ENCODE results near the gene KHDC3L. TPM values are rescaled to one million over a fixed set of nuclear protein-coding genes. Genes with fewer than 3 reads are reported as not detected.
"Not testable (repeated sequence)": the region's sequence is repeated elsewhere in the genome, so short reads cannot be mapped to it uniquely, and the experiment has no call there.

Gene KHDC3L
- total RNA-seq, 4 donors from 2014 or later, result not detected

DNA sequence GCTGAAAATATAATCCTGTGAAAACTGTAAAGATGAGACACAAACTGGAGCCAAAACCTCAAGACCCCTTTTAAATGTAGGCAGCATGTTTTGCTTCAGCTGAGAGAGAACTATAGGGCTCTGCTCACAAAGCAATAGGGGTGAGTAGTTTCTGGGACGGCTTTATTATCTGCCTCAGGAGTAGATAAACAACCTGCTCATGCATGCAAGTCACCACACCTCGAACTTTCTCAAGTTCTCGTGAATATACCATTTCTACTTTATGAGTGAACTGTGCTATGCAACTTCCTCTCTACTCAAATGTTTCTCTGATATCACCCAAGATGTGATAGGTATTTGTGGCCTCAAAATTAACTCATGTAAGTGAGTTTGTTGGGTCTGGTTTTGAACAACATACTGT is 14.8 kb downstream of the KHDC3L start:
- no peak for DNase-seq (ENCODE audit: low spot score in 2 of 2)
- TF ChIP-seq POLR2A (IDR thresholded peaks at IDR 0.05) (no peak), CTCF (IDR thresholded peaks at IDR 0.05) (no peak), EP300 (IDR thresholded peaks at IDR 0.05) (no peak)
- no peaks in the 10 kb centered on the region for H3K4me1 ChIP-seq
- peaks cover 0 to 13% (median 0%) of the 10 kb centered on the region in 4 donors for H3K9me3 ChIP-seq
- no peaks in the 10 kb centered on the region for H3K27me3 ChIP-seq
- no peak overlapping the region for H3K4me3 ChIP-seq
- WGBS, 2 donors, result 69 to 76% methylated on average over 3 of the region's 3 CpGs
- no peaks in the 10 kb centered on the region for H3K36me3 ChIP-seq
- no peak overlapping the region for H3K27ac ChIP-seq

DNA sequence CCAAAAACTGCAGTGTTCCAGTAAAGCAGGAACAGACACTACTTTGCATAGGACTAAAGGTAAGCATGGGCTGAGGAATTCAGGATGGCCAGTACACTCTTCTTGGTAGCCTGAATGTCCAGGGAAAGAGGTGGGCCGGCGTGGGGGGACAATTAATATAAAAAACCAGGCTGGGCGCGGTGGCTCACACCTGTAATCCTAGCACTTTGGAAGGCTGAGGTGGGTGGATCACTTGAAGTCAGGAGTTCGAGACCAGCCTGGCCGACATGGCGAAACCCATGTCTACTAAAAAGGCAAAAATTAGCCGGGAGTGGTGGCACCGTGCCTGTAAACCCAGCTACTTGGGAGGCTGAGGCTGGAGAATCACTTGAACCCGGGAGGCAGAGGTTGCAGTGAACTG is 19.1 kb downstream of the KHDC3L start:
- not testable (repeated sequence) for H3K36me3 ChIP-seq; H3K27ac ChIP-seq; H3K4me3 ChIP-seq; H3K4me1 ChIP-seq; H3K27me3 ChIP-seq; H3K9me3 ChIP-seq; DNase-seq (ENCODE audit: low spot score in 2 of 2)
- WGBS, 2 donors, result 92 to 93% methylated on average over 10 of the region's 10 CpGs

- Histone ChIP-seq H3K27me3 (no peaks in the 10 kb centered on the region), H3K4me3 (no peak overlapping the region), H3K9me3 (no peaks in the 10 kb centered on the region), H3K27ac (no peak overlapping the region), H3K36me3 (no peaks in the 10 kb centered on the region), H3K4me1 (no peaks in the 10 kb centered on the region)
- 91 to 95% methylated on average over 6 of the region's 6 CpGs for WGBS, 2 donors
- no peak for TF ChIP-seq CTCF (IDR thresholded peaks at IDR 0.05)
- TF ChIP-seq POLR2A (IDR thresholded peaks at IDR 0.05), result no peak
- TF ChIP-seq EP300 (IDR thresholded peaks at IDR 0.05), result no peak
- DNase-seq (ENCODE audit: low spot score in 2 of 2), result no peak
These were observed 20.1 kb downstream of the KHDC3L start for GRCh38 chr6:73382462-73383113.

- H3K27ac ChIP-seq, result peak overlapping the region in 1 of 4 donors; percentile 78
- no peaks in the 10 kb centered on the region for H3K36me3 ChIP-seq
- no peak for DNase-seq (ENCODE audit: low spot score in 2 of 2)
- TF ChIP-seq EP300 (IDR thresholded peaks at IDR 0.05), result no peak
- H3K4me3 ChIP-seq, result peak overlapping the region; percentile 30 to 58 (median 48)
- H3K27me3 ChIP-seq, result no peaks in the 10 kb centered on the region
- no peaks in the 10 kb centered on the region for H3K9me3 ChIP-seq
- H3K4me1 ChIP-seq, result peaks cover 0 to 7% (median 0%) of the 10 kb centered on the region in 4 donors
- WGBS, 2 donors, result 38 to 40% methylated on average over 4 of the region's 4 CpGs
These were observed 26.0 kb downstream of the KHDC3L start for GRCh38 chr6:73388433-73388799.

DNA sequence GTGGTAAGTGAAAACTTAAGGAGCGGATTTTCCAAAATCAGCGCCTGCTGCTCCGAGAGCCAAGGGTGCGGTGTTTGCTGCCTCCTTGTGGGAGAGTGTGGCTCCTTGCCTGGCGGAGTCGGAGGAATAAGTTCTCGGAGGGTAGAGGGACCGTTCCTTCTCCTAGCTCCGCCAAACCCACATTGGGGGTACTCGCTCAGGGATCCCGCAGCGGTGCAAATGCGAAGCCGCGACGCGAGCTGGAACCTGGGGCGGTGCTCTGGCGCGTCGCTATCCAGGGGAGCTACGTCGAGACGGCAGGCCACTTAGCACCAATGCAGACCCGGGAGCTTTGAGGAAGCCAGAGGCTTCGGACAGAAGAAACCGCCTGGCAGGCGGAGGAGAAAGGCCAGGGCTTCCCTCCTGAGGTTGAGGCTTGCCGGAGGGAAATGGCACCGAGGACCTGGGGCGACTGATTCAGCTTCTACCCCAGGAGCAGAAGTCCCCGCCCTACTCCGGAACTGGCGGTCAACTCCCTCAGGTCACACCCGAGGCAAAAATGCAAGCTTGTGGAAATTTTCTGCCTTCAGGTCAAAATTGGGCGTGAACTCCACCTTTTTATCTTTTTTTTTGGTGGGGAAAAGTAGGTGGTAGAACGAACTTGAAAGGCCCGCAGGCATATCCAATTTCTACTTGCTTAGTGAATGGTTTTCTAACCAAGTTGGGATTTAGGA is 26.5 kb downstream of the KHDC3L start:
- peak in 1 of 2 donors; percentile 36 for DNase-seq (ENCODE audit: low spot score in 2 of 2)
- TF ChIP-seq POLR2A (IDR thresholded peaks at IDR 0.05) (no peak), EP300 (IDR thresholded peaks at IDR 0.05) (no peak), CTCF (IDR thresholded peaks at IDR 0.05) (peak; percentile 27 to 57 (median 47))
- H3K4me3 ChIP-seq, result peak overlapping the region; percentile 30 to 58 (median 48)

DNA sequence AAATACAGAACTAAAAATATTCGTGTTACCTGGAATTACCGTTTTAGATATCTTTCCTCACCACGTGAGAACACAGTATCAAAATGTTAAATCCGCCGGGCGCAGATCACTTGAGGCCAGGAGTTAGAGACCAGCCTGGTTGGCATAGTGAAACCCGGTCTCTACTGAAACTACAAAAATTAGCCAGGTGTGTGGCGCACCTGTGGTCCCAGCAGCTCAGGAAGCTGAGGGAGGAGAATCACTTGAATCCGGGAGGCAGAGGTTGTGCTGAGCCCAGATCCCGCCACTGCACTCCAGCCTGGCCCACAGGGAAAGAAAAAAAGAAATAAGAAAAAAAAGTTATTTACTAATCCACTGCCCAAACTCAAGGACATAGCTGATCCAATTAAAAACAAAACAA is 27.4 kb downstream of the KHDC3L start:
- H3K27ac ChIP-seq, result no peak overlapping the region
- H3K9me3 ChIP-seq, result no peaks in the 10 kb centered on the region
- H3K27me3 ChIP-seq, result no peaks in the 10 kb centered on the region
- no peak for TF ChIP-seq CTCF (IDR thresholded peaks at IDR 0.05)
- no peak for TF ChIP-seq EP300 (IDR thresholded peaks at IDR 0.05)
- no peak for TF ChIP-seq POLR2A (IDR thresholded peaks at IDR 0.05)
- peaks cover 0 to 7% (median 0%) of the 10 kb centered on the region in 4 donors for H3K4me1 ChIP-seq
- no peak overlapping the region for H3K4me3 ChIP-seq
- no peaks in the 10 kb centered on the region for H3K36me3 ChIP-seq
- WGBS, 2 donors, result 92 to 94% methylated on average over 10 of the region's 10 CpGs
- DNase-seq (ENCODE audit: low spot score in 2 of 2), result no peak

More for the DNA sequence above, 26.5 kb downstream of the KHDC3L start:
- peak overlapping the region in 3 of 4 donors; percentile 22 to 78 (median 28) for H3K27ac ChIP-seq
- no peaks in the 10 kb centered on the region for H3K27me3 ChIP-seq
- WGBS, 2 donors, result 3% methylated on average over 21 to 36 of the region's 38 CpGs
- H3K36me3 ChIP-seq, result no peaks in the 10 kb centered on the region
- H3K4me1 ChIP-seq, result peaks cover 0 to 7% (median 0%) of the 10 kb centered on the region in 4 donors
- H3K9me3 ChIP-seq, result no peaks in the 10 kb centered on the region
